Duodenal mucosa (tissue), 2 donors: Measurements from ENCODE around the gene ZBTB47.

Source experiments
- H3K27ac ChIP-seq: one replicate; pipeline ENCODE4 v1.7.0; 2013; ENCODE audit warnings: low read depth, low read length
- H3K27me3 ChIP-seq, 2 donors: one replicate each; pipeline ENCODE4 v1.7.0; 2013; ENCODE audit warnings: low read length in 2 of 2, control low read depth in 1 of 2; ENCODE audit not compliant: insufficient read depth in 2 of 2, control insufficient read depth in 1 of 2
- H3K36me3 ChIP-seq, 2 donors: one replicate each; pipeline ENCODE4 v1.7.0; 2013; ENCODE audit warnings: low read length in 2 of 2, control low read depth in 1 of 2; ENCODE audit not compliant: insufficient read depth in 2 of 2, control insufficient read depth in 1 of 2
- H3K4me1 ChIP-seq, 2 donors: one replicate each; pipeline ENCODE4 v1.7.0; 2013; ENCODE audit warnings: low read length in 2 of 2, control low read depth in 1 of 2; ENCODE audit not compliant: insufficient read depth in 2 of 2, control insufficient read depth in 1 of 2
- H3K4me3 ChIP-seq, 2 donors: one replicate each; pipeline ENCODE4 v1.7.0; 2013; ENCODE audit warnings: low read length in 2 of 2, low read depth in 1 of 2
- H3K9ac ChIP-seq, 2 donors: one replicate each; pipeline ENCODE4 v1.7.0; 2013; ENCODE audit warnings: low read length in 2 of 2, low read depth in 1 of 2
- H3K9me3 ChIP-seq, 2 donors: one replicate each; pipeline ENCODE4 v1.7.0; 2013; ENCODE audit warnings: low read length in 2 of 2, control low read depth in 1 of 2; ENCODE audit not compliant: control insufficient read depth in 1 of 2

ZBTB47 gene

GRCh38 chr3:42652251-42652610 is 1.3 kb upstream of the ZBTB47 start:
- H3K9ac ChIP-seq: no peak overlapping the region
- peak overlapping the region; percentile 67 to 73 for H3K4me3 ChIP-seq
- H3K27ac ChIP-seq: no peak overlapping the region
- peaks cover 5 to 15% of the 10 kb centered on the region in 2 donors for H3K36me3 ChIP-seq
- no peaks in the 10 kb centered on the region for H3K27me3 ChIP-seq
- H3K9me3 ChIP-seq: no peaks in the 10 kb centered on the region
- peaks cover 19 to 26% of the 10 kb centered on the region in 2 donors for H3K4me1 ChIP-seq

DNA sequence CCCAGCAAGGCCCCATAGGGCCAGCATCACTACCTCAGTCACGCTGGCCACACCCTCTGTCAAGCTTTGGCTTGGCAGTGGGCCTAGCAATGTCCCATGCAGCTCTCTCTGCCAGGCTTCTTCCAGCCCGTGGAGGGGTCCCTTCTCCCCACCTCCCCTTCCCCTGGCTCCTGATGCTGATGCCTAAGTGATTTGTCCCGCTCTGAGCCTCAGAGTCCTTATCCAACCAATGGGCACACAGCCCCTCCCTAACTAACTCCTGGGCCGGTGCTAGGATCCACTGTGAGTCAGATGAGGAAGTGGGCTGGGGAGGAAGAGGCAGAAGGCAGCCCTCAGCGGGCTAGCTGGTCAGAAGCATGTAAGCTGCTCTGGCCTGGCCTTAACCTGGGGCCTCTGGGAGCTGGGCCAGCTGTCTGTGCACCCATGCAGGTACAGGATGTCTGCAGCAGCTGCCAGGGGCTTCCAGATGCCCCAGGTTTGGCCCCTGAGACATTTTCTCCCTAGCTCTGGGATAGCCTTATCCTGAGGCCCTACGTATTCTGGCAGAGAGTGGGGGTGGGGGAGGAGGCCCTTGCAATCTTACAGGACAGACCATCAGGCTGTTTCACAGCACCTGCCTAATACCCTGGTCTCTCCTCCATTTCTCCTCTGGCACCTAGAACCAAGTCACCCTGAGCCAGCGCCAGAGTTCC is 740 bp upstream of the ZBTB47 start:
- peaks cover under 1 to 10% of the 10 kb centered on the region in 2 donors for H3K36me3 ChIP-seq
- H3K4me3 ChIP-seq: peak overlapping the region; percentile 67 to 73
- H3K9me3 ChIP-seq: no peaks in the 10 kb centered on the region
- H3K27me3 ChIP-seq: no peaks in the 10 kb centered on the region
- peak overlapping the region; percentile 52 for H3K9ac ChIP-seq
- peaks cover 19 to 26% of the 10 kb centered on the region in 2 donors for H3K4me1 ChIP-seq
- H3K27ac ChIP-seq: peak overlapping the region; percentile 43

DNA sequence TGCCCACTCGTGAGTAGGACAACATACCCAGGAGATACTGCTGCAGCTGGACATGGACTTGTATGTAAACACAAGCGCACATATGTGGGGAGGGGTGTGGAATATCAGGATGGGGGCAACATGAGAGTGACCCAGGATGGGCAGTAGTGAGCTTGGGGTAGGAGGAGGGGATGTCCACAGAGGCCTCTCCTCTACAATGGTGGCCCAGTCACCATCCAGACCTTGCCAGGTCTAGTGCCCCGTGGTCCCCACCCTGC is 266 bp upstream of the ZBTB47 start:
- Histone ChIP-seq H3K4me3 (peak overlapping the region; percentile 67 to 73), H3K4me1 (peaks cover 19 to 26% of the 10 kb centered on the region in 2 donors), H3K9ac (peak overlapping the region; percentile 52)

DNA sequence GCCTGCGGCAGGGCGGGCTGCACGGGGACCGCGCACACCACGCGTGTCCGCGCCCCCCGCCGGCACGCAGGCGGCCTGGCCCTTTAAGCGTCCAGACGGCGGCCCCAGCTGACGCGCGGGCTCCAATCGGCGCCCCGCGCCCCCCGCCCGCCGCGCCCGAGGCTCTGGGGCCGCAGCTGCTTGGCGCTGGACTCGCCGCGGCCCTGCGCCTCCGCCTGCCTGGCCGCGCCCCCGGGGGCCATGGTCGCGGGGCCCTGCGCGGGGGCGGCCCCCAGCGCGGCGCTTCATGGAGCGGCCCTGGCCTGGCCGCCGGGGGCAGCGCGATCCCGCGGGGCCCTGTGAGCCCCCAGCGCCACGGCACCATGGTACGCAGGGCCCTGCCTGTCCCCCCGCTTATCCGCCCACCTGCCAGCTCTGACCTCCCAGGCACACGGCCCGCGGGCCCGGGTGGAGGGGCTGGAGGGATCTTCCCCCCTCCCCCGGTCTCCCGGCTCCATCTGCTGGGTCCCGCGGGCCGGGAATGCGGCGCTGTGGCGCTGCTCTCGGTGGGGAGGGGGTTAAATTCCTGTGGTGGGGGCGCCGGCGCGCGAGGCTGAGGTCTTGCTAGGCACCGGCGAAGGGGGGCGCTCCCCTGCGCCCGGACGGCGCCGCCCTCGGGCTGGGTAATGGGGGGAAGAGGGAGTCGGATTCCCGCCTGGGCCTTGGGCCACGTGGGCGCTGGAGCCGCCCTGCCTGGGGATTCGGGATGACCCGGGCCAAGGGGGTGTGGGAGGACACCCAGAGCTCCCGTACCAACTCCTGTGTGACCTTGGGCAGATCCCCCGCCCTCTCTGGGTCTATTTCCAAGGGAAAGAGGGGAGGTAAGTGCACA is 1.1 kb downstream of the ZBTB47 start:
- Histone ChIP-seq H3K9ac (peak overlapping the region; percentile 32 to 52), H3K27me3 (no peaks in the 10 kb centered on the region), H3K4me3 (peak overlapping the region; percentile 68 to 73), H3K4me1 (peaks cover 19 to 26% of the 10 kb centered on the region in 2 donors), H3K27ac (peak overlapping the region; percentile 32), H3K9me3 (no peaks in the 10 kb centered on the region), H3K36me3 (no peaks in the 10 kb centered on the region)

More for the DNA sequence above, 266 bp upstream of the ZBTB47 start:
- no peaks in the 10 kb centered on the region for H3K27me3 ChIP-seq
- peaks cover 0 to 5% of the 10 kb centered on the region in 2 donors for H3K36me3 ChIP-seq
- no peak overlapping the region for H3K27ac ChIP-seq
- no peaks in the 10 kb centered on the region for H3K9me3 ChIP-seq

DNA sequence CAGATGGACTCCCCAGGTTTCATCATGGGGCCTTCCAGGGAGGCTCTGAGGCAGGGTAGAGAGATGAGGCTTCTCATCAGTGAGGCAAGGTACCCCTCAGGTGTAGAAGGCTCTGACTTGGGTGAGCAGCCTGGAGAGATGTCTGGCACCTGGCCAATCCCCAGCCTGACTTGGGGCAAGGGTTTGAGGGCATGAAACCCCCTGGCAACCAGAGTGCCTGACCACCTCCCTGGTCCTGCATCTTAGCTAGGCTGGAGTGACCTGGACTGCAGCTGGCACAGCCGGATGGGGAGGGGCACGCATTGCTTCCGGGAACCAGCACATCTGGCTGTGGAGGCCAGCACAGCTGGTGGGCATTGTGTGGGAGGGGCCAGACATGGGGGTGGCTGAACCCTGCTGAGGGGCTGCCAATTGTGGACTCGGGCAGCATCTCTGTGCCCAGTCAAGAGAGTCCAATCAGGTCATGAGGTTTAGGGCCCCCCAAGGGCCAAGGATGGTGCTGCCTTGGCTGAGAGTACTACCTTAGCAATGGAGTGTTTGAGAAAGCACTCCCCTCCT is 1.9 kb downstream of the ZBTB47 start:
- Histone ChIP-seq H3K9ac (peak overlapping the region in 1 of 2 donors; percentile 33), H3K9me3 (no peaks in the 10 kb centered on the region), H3K4me3 (peak overlapping the region; percentile 50 to 68), H3K36me3 (no peaks in the 10 kb centered on the region), H3K27me3 (no peaks in the 10 kb centered on the region), H3K4me1 (peaks cover 19 to 26% of the 10 kb centered on the region in 2 donors), H3K27ac (no peak overlapping the region)

GRCh38 chr3:42655980-42656679 is 2.6 kb downstream of the ZBTB47 start:
- peaks cover 19 to 26% of the 10 kb centered on the region in 2 donors for H3K4me1 ChIP-seq
- no peak overlapping the region for H3K9ac ChIP-seq
- no peak overlapping the region for H3K27ac ChIP-seq
- no peaks in the 10 kb centered on the region for H3K27me3 ChIP-seq
- H3K4me3 ChIP-seq: no peak overlapping the region
- no peaks in the 10 kb centered on the region for H3K36me3 ChIP-seq
- no peaks in the 10 kb centered on the region for H3K9me3 ChIP-seq

GRCh38 chr3:42656680-42657610 is 3.4 kb downstream of the ZBTB47 start:
- peaks cover 19 to 23% of the 10 kb centered on the region in 2 donors for H3K4me1 ChIP-seq
- H3K9me3 ChIP-seq: no peaks in the 10 kb centered on the region
- H3K27me3 ChIP-seq: no peaks in the 10 kb centered on the region
- no peak overlapping the region for H3K4me3 ChIP-seq
- no peak overlapping the region for H3K9ac ChIP-seq
- no peaks in the 10 kb centered on the region for H3K36me3 ChIP-seq
- no peak overlapping the region for H3K27ac ChIP-seq

DNA sequence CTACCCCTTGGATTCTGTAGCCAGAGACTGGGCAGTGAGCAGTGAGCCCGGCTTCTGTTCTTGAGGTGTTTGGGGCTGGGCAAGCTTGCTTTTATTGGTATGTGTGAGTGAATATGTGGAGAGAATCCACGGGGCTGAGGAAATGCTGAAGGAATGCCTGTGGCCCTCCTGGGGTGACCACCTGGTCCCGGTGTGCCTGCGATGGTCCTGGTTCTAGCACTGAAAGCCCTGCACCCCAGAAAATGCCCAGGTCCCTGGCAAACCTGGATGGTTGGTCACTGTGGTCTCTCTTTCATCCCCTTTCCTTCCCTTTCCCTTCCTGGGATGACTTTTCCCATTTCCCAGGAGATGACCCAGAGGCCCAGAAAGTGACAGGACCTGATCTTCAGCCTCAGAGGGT is 4.2 kb downstream of the ZBTB47 start:
- Histone ChIP-seq H3K9ac (no peak overlapping the region), H3K27ac (no peak overlapping the region), H3K4me3 (no peak overlapping the region), H3K36me3 (no peaks in the 10 kb centered on the region), H3K27me3 (no peaks in the 10 kb centered on the region), H3K4me1 (peaks cover 12 to 16% of the 10 kb centered on the region in 2 donors), H3K9me3 (no peaks in the 10 kb centered on the region)

DNA sequence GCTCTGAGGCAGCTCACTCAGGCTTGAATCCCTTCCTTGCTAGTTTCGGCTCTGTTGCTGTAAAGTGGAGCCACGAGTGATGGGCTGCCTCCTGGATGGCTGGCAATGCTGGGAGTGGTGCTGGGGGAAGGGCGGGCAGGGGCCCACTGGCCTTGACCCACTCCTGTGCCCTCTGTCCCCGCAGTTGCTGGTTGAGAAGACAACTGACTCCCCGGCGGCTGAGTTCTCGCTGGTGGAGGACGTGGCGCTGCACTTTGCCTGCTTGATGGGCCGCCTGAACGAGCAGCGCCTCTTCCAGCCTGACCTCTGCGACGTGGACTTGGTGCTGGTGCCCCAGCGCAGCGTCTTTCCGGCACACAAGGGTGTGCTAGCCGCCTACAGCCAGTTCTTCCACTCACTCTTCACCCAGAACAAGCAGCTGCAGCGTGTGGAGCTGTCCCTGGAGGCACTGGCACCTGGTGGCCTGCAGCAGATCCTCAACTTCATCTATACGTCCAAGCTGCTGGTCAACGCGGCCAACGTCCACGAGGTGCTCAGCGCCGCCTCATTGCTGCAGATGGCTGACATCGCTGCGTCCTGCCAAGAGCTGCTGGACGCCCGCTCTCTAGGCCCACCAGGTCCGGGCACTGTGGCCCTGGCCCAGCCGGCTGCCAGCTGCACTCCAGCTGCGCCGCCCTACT is 4.7 kb downstream of the ZBTB47 start:
- Histone ChIP-seq H3K9ac (no peak overlapping the region), H3K27me3 (no peaks in the 10 kb centered on the region), H3K36me3 (no peaks in the 10 kb centered on the region), H3K9me3 (no peaks in the 10 kb centered on the region), H3K4me3 (no peak overlapping the region), H3K4me1 (peaks cover 7 to 11% of the 10 kb centered on the region in 2 donors), H3K27ac (no peak overlapping the region)
